ENCODE results near the gene AK1. TPM values are rescaled to one million over a fixed set of nuclear protein-coding genes. Genes with fewer than 3 reads are reported as not detected.
A peak's percentile ranks its signal among the peaks of the same experiment; 100 is the strongest.

Gene AK1, protein sequence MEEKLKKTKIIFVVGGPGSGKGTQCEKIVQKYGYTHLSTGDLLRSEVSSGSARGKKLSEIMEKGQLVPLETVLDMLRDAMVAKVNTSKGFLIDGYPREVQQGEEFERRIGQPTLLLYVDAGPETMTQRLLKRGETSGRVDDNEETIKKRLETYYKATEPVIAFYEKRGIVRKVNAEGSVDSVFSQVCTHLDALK
- 10 to 100 TPM; 46.8 to 54.6 TPM for total RNA-seq

DNA sequence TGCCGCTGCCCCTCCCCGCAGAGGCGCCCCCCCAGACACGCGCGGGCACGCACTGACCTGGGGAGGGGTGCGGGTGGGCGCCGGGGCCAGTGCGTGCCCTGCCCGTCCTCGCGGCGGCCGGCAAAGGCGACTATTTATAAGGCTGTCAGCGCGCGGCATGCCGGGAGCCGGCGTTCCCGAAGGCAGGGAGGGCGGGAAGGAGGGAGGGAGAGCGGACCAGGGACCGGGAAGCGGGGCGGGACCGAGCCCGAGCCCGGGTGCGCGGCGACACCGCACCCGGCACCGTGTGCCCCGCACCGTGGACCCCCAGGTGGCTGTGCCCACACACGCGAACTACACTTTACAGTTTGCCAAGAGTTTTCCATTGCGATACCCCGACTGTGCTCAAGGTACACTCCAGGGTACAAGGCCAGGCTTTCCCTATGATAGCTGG lies at the start of gene AK1:
Gene AK1, minus strand, starts transcription at position 110 of the 433 bp plus-strand sequence. CDS start 3,058 bp downstream, outside the sequence.
- POLR2A ChIA-PET, result interaction anchor here (1.1 kb wide), 1 partner anchor 28 kb away, joined by 3 read pairs; no protein-coding TSS in a partner anchor
- Mint-ChIP-seq H3K36me3 (peaks cover 3% of the 10 kb centered on the region), H3K4me3 (peak within 1 kb of the TSS; percentile 28), H3K27me3 (peaks cover 2% of the 10 kb centered on the region), H3K4me1 (peaks cover 2% of the 10 kb centered on the region), H3K9me3 (no peaks in the 10 kb centered on the region), H3K27ac (peak within 1 kb of the TSS; percentile 48)
- no peak for ATAC-seq (ENCODE audit: low read depth)
- DNase-seq, result no peak

DNA sequence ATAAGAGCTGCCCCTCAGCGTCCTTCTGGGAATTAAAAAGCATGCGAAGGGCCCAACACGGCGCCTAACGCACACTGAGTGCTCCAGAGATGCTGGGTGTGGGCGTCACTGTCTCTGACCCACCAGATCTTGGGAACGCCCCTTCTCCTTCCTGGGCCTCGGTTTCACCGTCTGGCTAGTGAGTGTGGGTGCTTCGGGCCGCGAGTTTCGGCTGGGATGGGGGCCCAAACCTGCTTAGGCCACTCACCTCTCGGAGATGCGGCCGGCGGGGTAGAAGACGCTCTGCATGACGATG lies 49.4 kb upstream of the AK1 start:
- POLR2A ChIA-PET, result interaction anchor here (0.6 kb wide), 1 partner anchor 20 kb away, joined by 3 read pairs; no protein-coding TSS in a partner anchor
- DNase-seq (no peak), ATAC-seq (ENCODE audit: low read depth) (no peak)

GRCh38 chr9:127925959-127926905 lies 48.8 kb upstream of the AK1 start:
- DNase-seq, result no peak
- POLR2A ChIA-PET, result interaction anchor here (0.6 kb wide), 1 partner anchor 19 kb away, joined by 3 read pairs; no protein-coding TSS in a partner anchor
- H3K9me3 Mint-ChIP-seq, result no peaks in the 10 kb centered on the region
- H3K27ac Mint-ChIP-seq, result no peak overlapping the region
- peaks cover 1% of the 10 kb centered on the region for H3K36me3 Mint-ChIP-seq
- no peak for ATAC-seq (ENCODE audit: low read depth)
- H3K4me1 Mint-ChIP-seq, result peaks cover 13% of the 10 kb centered on the region
- peak overlapping the region; percentile 79 for H3K4me3 Mint-ChIP-seq
- peaks cover 15% of the 10 kb centered on the region for H3K27me3 Mint-ChIP-seq

More for the DNA sequence above, 49.4 kb upstream of the AK1 start:
- Mint-ChIP-seq H3K9me3 (no peaks in the 10 kb centered on the region), H3K36me3 (peaks cover 1% of the 10 kb centered on the region), H3K27me3 (peaks cover 15% of the 10 kb centered on the region), H3K4me3 (peak overlapping the region; percentile 79), H3K27ac (no peak overlapping the region), H3K4me1 (peaks cover 17% of the 10 kb centered on the region)

DNA sequence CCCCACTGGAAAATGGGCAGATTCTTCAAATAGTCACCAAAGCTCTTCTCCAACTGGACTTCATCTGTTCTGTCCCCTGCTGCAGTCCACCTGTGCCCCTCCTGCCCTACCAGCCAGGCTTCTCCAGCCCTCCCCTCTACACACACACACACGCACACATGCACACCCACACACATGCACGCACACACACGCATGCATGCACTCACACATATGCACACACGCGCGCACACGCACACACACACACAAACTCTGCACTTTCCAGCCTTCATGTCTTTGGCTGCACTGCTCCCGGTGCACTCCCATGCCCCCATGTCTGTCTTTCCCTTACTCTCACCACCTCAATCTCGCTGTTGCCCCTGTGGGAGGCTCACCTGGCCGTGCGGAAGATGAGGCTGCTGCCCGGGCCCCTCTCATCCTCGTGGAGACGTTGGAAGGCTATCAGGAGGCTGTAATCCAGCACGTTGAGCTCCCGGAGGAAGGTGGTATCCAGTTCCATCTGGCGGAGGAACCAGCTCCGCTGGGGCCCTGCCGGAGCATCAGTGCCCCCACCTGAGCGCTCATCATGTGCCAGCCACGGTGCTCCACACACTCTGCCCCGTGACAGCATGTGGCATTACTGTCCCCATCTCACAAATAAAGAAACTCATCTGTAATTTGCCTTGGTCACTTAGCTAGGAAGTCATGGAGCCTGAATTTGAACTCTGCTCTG lies 47.4 kb upstream of the AK1 start:
- Mint-ChIP-seq H3K4me1 (peaks cover 9% of the 10 kb centered on the region), H3K27me3 (peaks cover 15% of the 10 kb centered on the region), H3K27ac (no peak overlapping the region), H3K4me3 (no peak overlapping the region), H3K9me3 (no peaks in the 10 kb centered on the region), H3K36me3 (peaks cover 1% of the 10 kb centered on the region)
- POLR2A ChIA-PET, result interaction anchor here (0.6 kb wide), 2 partner anchors 24 to 409 kb away, joined by 3 to 4 read pairs; no protein-coding TSS in a partner anchor
- ATAC-seq (ENCODE audit: low read depth) (no peak), DNase-seq (no peak)

DNA sequence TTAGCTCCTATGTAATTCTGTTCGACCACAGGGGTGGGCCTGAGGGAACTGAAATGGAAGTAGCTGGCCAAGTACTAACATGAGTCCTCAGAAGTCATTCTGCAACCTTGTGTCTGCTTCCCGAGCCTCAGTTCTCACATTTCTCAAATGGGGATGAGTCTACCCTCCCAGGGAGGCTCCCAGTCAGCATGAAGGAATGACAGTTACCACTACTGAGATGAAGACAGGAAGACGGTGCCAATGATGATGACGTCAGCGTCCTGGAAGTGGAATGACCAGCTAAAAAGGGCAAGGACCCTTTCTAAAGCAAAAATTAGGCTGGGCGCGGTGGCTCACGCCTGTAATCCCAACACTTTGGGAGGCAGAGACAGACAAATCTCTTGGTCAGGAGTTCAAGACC lies 46.3 kb upstream of the AK1 start:
- POLR2A ChIA-PET, result no interaction called here
- Mint-ChIP-seq H3K4me3 (no peak overlapping the region), H3K27ac (no peak overlapping the region), H3K9me3 (no peaks in the 10 kb centered on the region), H3K4me1 (peaks cover 16% of the 10 kb centered on the region), H3K27me3 (peaks cover 14% of the 10 kb centered on the region), H3K36me3 (peaks cover 1% of the 10 kb centered on the region)
- ATAC-seq (ENCODE audit: low read depth) (no peak), DNase-seq (no peak)

DNA sequence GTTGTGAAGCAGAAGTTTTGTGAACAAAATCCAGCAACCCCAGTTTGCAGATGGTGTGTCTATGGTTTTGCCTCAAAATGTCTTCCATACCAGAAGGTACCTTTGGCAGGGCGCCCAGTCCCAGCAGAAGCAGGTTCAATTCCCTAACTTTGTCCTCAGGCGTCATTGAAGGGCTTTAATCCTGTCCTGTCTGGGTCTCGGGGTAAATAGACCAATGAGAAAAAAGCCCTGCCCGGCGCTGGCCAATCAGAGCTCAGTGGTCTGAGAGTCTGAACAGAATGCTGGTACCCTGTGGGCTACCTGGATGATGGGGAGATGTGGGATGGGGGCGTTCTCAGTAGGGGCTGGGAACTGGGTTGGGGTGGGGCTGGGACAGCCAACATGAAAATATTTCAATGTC lies 45.6 kb upstream of the AK1 start:
- Mint-ChIP-seq H3K9me3 (no peaks in the 10 kb centered on the region), H3K27me3 (peaks cover 13% of the 10 kb centered on the region), H3K4me3 (no peak overlapping the region), H3K4me1 (peaks cover 21% of the 10 kb centered on the region), H3K36me3 (peaks cover 1% of the 10 kb centered on the region), H3K27ac (no peak overlapping the region)
- POLR2A ChIA-PET, result interaction anchor here (0.5 to 2.6 kb wide), 3 partner anchors 115 to 217 kb away, joined by 3 to 12 read pairs (median 3); partner anchors contain the start of gene TOR2A
- DNase-seq, result no peak
- ATAC-seq (ENCODE audit: low read depth), result no peak

DNA sequence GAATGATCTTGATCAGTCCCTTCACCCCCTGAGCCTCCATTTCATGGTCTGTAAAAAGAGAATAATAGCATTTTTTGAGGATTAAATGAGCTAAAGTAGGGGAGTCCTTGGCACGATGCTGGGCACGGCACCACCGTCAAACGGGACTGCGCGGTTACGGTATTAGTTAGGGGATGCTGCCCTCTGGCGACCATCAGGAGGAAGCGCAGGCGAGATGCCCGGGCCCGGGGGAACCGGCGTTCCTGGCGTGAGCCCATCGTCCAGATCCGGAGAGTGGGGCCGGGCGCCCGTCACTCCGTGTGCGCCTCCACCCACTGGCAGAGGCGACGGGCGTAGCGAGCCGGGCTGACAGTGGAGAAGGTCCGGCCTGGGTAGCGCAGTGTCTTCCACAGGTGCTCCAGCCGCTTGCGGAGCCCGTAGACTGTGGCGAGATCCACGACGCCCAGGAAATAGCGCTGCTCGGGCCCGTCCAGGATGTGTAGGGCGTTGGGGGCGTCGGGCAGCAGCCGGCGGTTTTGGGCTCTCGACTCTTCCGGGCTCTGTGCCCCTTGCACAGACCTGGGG lies 44.2 kb upstream of the AK1 start:
- peaks cover 30% of the 10 kb centered on the region for H3K4me1 Mint-ChIP-seq
- POLR2A ChIA-PET, result interaction anchor here (0.5 to 2.6 kb wide), 10 partner anchors 8 to 331 kb away, joined by 3 to 12 read pairs (median 3); partner anchors contain the start of genes CDK9 and TOR2A
- H3K27ac Mint-ChIP-seq, result no peak overlapping the region
- peaks cover 13% of the 10 kb centered on the region for H3K27me3 Mint-ChIP-seq
- no peaks in the 10 kb centered on the region for H3K9me3 Mint-ChIP-seq
- H3K4me3 Mint-ChIP-seq, result peak overlapping the region; percentile 66
- ATAC-seq (ENCODE audit: low read depth) (peak; percentile 34), DNase-seq (peak; percentile 84)
- peaks cover 1% of the 10 kb centered on the region for H3K36me3 Mint-ChIP-seq

DNA sequence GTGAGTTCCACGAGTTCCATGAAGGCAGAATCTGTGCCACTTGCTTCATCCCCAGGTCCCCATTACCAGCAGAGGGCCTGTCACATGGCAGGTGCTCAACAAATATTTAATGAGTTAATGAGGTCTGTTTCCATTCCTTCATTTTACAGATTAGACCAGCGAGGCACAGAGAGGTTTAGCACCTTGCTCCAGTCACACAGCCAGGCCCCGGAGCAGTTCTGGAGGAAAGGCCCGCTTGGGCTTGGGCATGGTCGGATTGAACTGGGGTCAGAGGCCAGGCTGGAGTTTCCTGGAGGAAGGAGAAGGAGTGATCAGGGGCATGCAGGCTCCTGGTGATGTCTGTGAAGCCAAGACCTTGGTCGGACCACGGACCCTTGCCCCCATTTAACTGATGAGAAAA lies 43.3 kb upstream of the AK1 start:
- H3K4me1 Mint-ChIP-seq, result peaks cover 32% of the 10 kb centered on the region
- no peak overlapping the region for H3K27ac Mint-ChIP-seq
- H3K9me3 Mint-ChIP-seq, result no peaks in the 10 kb centered on the region
- DNase-seq, result no peak
- H3K4me3 Mint-ChIP-seq, result no peak overlapping the region
- ATAC-seq (ENCODE audit: low read depth), result no peak
- peaks cover 9% of the 10 kb centered on the region for H3K27me3 Mint-ChIP-seq
- H3K36me3 Mint-ChIP-seq, result peaks cover 1% of the 10 kb centered on the region
- POLR2A ChIA-PET, result interaction anchor here (0.5 to 2.6 kb wide), 7 partner anchors 11 to 330 kb away, joined by 3 to 12 read pairs (median 4); partner anchors contain the start of genes CDK9 and TOR2A

DNA sequence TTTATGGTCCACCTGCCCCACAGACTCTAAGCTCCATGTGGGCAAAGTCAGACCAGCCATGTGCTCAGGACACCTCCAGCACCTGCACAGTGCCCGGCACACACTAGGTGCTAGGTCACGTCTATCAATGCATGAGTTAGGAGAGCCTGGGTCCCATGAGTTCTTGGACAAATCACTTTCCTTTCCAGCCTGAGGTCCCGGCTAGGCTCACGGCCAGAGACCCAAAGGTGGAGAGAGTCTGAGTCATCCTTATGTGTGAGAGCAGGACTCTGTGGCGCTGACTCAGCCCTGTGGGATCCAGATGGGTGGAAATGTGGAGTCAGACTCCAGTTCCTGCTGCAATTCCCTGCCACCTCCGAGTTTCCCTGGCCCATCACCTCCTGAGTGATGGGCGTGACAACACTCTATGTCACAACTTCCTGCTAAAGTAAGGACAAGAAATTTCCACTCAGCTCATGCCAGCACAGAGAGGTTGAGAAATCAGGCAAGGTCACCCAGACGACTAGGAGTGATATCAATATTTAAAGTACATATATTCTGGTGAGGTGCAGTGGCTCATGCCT lies 41.9 kb upstream of the AK1 start:
- no peak for DNase-seq
- peaks cover 2% of the 10 kb centered on the region for H3K36me3 Mint-ChIP-seq

GRCh38 chr9:127918183-127919107 lies 41.0 kb upstream of the AK1 start:
- no peak for ATAC-seq (ENCODE audit: low read depth)
- peak overlapping the region; percentile 54 for H3K27ac Mint-ChIP-seq
- peaks cover 36% of the 10 kb centered on the region for H3K4me1 Mint-ChIP-seq
- no peaks in the 10 kb centered on the region for H3K27me3 Mint-ChIP-seq
- no peaks in the 10 kb centered on the region for H3K9me3 Mint-ChIP-seq
- POLR2A ChIA-PET, result interaction anchor here (0.7 to 7.5 kb wide), 3 partner anchors 13 to 360 kb away, joined by 3 to 187 read pairs (median 3); no protein-coding TSS in a partner anchor
- peaks cover 7% of the 10 kb centered on the region for H3K36me3 Mint-ChIP-seq
- H3K4me3 Mint-ChIP-seq, result peak overlapping the region; percentile 35
- DNase-seq, result peak; percentile 40

More for the DNA sequence above, 41.9 kb upstream of the AK1 start:
- Mint-ChIP-seq H3K9me3 (no peaks in the 10 kb centered on the region), H3K27ac (peak overlapping the region; percentile 40), H3K4me3 (no peak overlapping the region), H3K4me1 (peaks cover 36% of the 10 kb centered on the region), H3K27me3 (no peaks in the 10 kb centered on the region)
- POLR2A ChIA-PET, result interaction anchor here (0.6 to 7.5 kb wide), 6 partner anchors 11 to 184 kb away, joined by 3 to 187 read pairs (median 3); partner anchors contain the start of genes CDK9 and TOR2A
- ATAC-seq (ENCODE audit: low read depth), result no peak

- Mint-ChIP-seq H3K27me3 (no peaks in the 10 kb centered on the region), H3K4me3 (peak overlapping the region; percentile 84), H3K27ac (peak overlapping the region; percentile 54), H3K9me3 (no peaks in the 10 kb centered on the region), H3K36me3 (peaks cover 12% of the 10 kb centered on the region), H3K4me1 (peaks cover 41% of the 10 kb centered on the region)
- peak; percentile 40 for DNase-seq
- POLR2A ChIA-PET, result interaction anchor here (0.5 to 7.5 kb wide), 9 partner anchors 12 to 359 kb away, joined by 3 to 187 read pairs (median 7); partner anchors contain the start of genes PIP5KL1, ST6GALNAC6 and TOR2A
- ATAC-seq (ENCODE audit: low read depth), result no peak
Observed at GRCh38 chr9:127917603-127918002, 40.1 kb upstream of the AK1 start.
